ENCODE results near the gene VIL1. TPM values are rescaled to one million over a fixed set of nuclear protein-coding genes. Genes with fewer than 3 reads are reported as not detected.

VIL1 gene
- total and polyA plus RNA-seq, 2 of the 13 experiments (the other 11 are each of a cell fraction or from before 2014, with no cell fraction given), result 287 to 301 TPM

GRCh38 chr2:218398437-218399390 lies 20.2 kb upstream of the VIL1 start (continued):
- TF ChIP-seq TAF15 (IDR thresholded peaks at IDR 0.05; ENCODE audit: low read depth, low read length, poor library complexity, severe bottlenecking), result peak; percentile 24
- peak; percentile 59; the same call in 1 of the 2 replicates for TF ChIP-seq ZBTB46 (CRISPR knock-in tag; IDR thresholded peaks at IDR 0.05; ENCODE audit: borderline replicate concordance)
- TF ChIP-seq PAXIP1 (CRISPR knock-in tag; conservative IDR thresholded peaks at IDR 0.05), result no peak
- TF ChIP-seq MTA1 (CRISPR knock-in tag; IDR thresholded peaks at IDR 0.05; ENCODE audit: borderline replicate concordance), result no peak; the same call in 1 of the 2 replicates
- no peak for TF ChIP-seq MBD4 (IDR thresholded peaks at IDR 0.05; ENCODE audit: borderline replicate concordance, low read length)
- no peak for TF ChIP-seq E2F2 (CRISPR knock-in tag; IDR thresholded peaks at IDR 0.05; ENCODE audit: borderline replicate concordance)
- TF ChIP-seq ZNF263 (CRISPR knock-in tag; IDR thresholded peaks at IDR 0.05), result no peak
- no peak for TF ChIP-seq SMARCE1 (IDR thresholded peaks at IDR 0.05; ENCODE audit: borderline replicate concordance)
- TF ChIP-seq PHF8 (CRISPR knock-in tag; IDR thresholded peaks at IDR 0.05), result peak; percentile 67
- TF ChIP-seq U2AF2 (IDR thresholded peaks at IDR 0.05; ENCODE audit: low read depth, low read length), result no peak
- TF ChIP-seq GATAD2A (CRISPR knock-in tag; IDR thresholded peaks at IDR 0.05), result no peak
- no peak; the same call in 1 of the 2 replicates for TF ChIP-seq SMYD3 (CRISPR knock-in tag; IDR thresholded peaks at IDR 0.05)
- no peak for TF ChIP-seq AKNA (CRISPR knock-in tag; IDR thresholded peaks at IDR 0.05; ENCODE audit: borderline replicate concordance)
- TF ChIP-seq E2F5 (CRISPR knock-in tag; conservative IDR thresholded peaks at IDR 0.05), result no peak

Measured in HepG2 (cell line).